HepG2 (cell line): ENCODE data around the gene SSU72. TPM values are rescaled to one million over a fixed set of nuclear protein-coding genes. Genes with fewer than 3 reads are reported as not detected.
"Not testable (repeated sequence)": the region's sequence is repeated elsewhere in the genome, so short reads cannot be mapped to it uniquely, and the experiment has no call there.

ENCODE experiments used
- ATAC-seq: fragments of 200-7000 bp; cut with Tn5 transposase; 3 replicates; pipeline ENCODE4 v1.9.1; 2020; ENCODE audit warnings: mild to moderate bottlenecking, moderate library complexity
- BruUV-seq: library from RNA; stranded (reverse); fragments of 400-500 nt; replicated peaks from 2 replicates; lab custom pipeline; 2021; lab: Mats Ljungman, UMichigan
- CTCF ChIA-PET: fragments of 300-600 bp; formaldehyde crosslinking; extraction: SDS; loops from one replicate; lab custom pipeline; 2021; ENCODE audit warnings: low total read pairs, inconsistent platforms, low intra/inter-chr PET ratio; lab: Yijun Ruan, JAX
- POLR2A ChIA-PET: fragments of 350-600 bp; sonication (Branson Sonifier 250); formaldehyde crosslinking; loops from one replicate; lab custom pipeline; 2020; ENCODE audit warnings: antibody characterized with exemption, inconsistent platforms; lab: Yijun Ruan, JAX
- DNase-seq: peaks from one replicate; pipeline ENCODE4 v3.0.0-alpha.2; 2015; ENCODE audit warnings: low spot score
- FAIRE-seq: peaks from 3 replicates; lab custom pipeline; 2011; peaks lifted over from hg19 to GRCh38; lab: Jason Lieb, UNC
- H2AFZ ChIP-seq: one replicate; pipeline ENCODE4 v1.6.1; 2011; ENCODE audit warnings: low read length, inconsistent platforms
- H3K27ac ChIP-seq: fragments of 300-600 bp; 3 replicates; pipeline ENCODE4 v1.8.0; 2011; ENCODE audit warnings: mixed run types, mild to moderate bottlenecking, mixed read lengths, low read length, inconsistent platforms; ENCODE audit not compliant: insufficient read depth; ENCODE audit errors: extremely low read length
- H3K27me3 ChIP-seq, 2 experiments: fragments of 200-600 bp in 1 of 2; 2 replicates in 1 of 2; 3 replicates in 1 of 2; pipeline versions ENCODE4 v1.6.0 to v1.8.0; 2011; ENCODE audit warnings: low read length in 2 of 2, mild to moderate bottlenecking in 2 of 2, moderate library complexity in 2 of 2, inconsistent platforms in 1 of 2; ENCODE audit not compliant: insufficient read depth in 2 of 2, control insufficient read depth in 1 of 2
- H3K36me3 ChIP-seq, 2 experiments: fragments of 200-600 bp in 1 of 2; replicated peaks in 1 of 2; 2 replicates in 1 of 2; 3 replicates in 1 of 2; pipeline versions ENCODE4 v1.5.1 to v1.8.0; 2011; ENCODE audit warnings: low read length in 2 of 2, inconsistent platforms in 1 of 2; ENCODE audit not compliant: insufficient read depth in 2 of 2, control insufficient read depth in 1 of 2
- H3K4me1 ChIP-seq: 2 replicates; pipeline ENCODE4 v1.5.1; 2012; ENCODE audit warnings: low read length, inconsistent platforms; ENCODE audit not compliant: insufficient read depth
- H3K4me2 ChIP-seq: 2 replicates; pipeline ENCODE4 v1.6.0; 2011; ENCODE audit warnings: low read depth, low read length, inconsistent platforms
- H3K4me3 ChIP-seq, 3 experiments: fragments of 200-600 bp in 1 of 3; sonication (generic), shearing (Covaris generic) in 1 of 3; replicated peaks in 1 of 3; 2 replicates each; pipeline ENCODE4 v1.5.1; 2011 to 2016; ENCODE audit warnings: low read length in 3 of 3, inconsistent platforms in 2 of 3, low read depth in 2 of 3, mild to moderate bottlenecking in 2 of 3, control low read depth in 1 of 3, mixed read lengths in 1 of 3; ENCODE audit not compliant: insufficient read depth in 1 of 3
- H3K79me2 ChIP-seq: one replicate; pipeline ENCODE4 v1.6.1; 2011; ENCODE audit warnings: low read length, inconsistent platforms; ENCODE audit not compliant: insufficient read depth
- H3K9ac ChIP-seq: 2 replicates; pipeline ENCODE4 v1.6.0; 2011; ENCODE audit warnings: mild to moderate bottlenecking, low read depth, low read length, inconsistent platforms; ENCODE audit not compliant: insufficient read depth
- H3K9me3 ChIP-seq: 2 replicates; pipeline ENCODE4 v1.5.1; 2012; ENCODE audit warnings: mild to moderate bottlenecking, low read length
- H4K20me1 ChIP-seq: 2 replicates; pipeline ENCODE4 v1.6.0; 2011; ENCODE audit warnings: inconsistent platforms, mild to moderate bottlenecking, low read length, moderate library complexity; ENCODE audit not compliant: insufficient read depth
- BCL6 ChIP-seq: IDR thresholded peaks from 2 replicates; pipeline ENCODE4 v1.6.1; 2016; ENCODE audit warnings: missing genetic modification reagents, missing compliant biosample characterization
- CEBPG ChIP-seq: IDR thresholded peaks from 2 replicates; pipeline ENCODE4 v1.6.1; 2016
- GABPB1 ChIP-seq: IDR thresholded peaks from 2 replicates; pipeline ENCODE4 v1.6.1; 2016; ENCODE audit warnings: mild to moderate bottlenecking, missing genetic modification reagents, moderate library complexity, missing compliant biosample characterization
- MEF2D ChIP-seq: sonication (generic); formaldehyde crosslinking; IDR thresholded peaks from 2 replicates; pipeline ENCODE4 v1.5.1; 2020; ENCODE audit warnings: mild to moderate bottlenecking, missing genetic modification reagents
- ZNF687 ChIP-seq: sonication (generic); formaldehyde crosslinking; IDR thresholded peaks from 2 replicates; pipeline ENCODE4 v1.5.1; 2020; ENCODE audit warnings: mild to moderate bottlenecking, missing genetic modification reagents, moderate library complexity
- WGBS: methylation state at CpG from one replicate; pipeline ENCODE4 v1.1.6; 2017; ENCODE audit warnings: low lambda C conversion rate; 5-methylcytosine and 5-hydroxymethylcytosine counted together
- in situ Hi-C: cut with HindIII; loops from 2 replicates; pipeline ENCODE4 v1.10.0; 2017; ENCODE audit warnings: low pct_unique_long_range_greater_than_20kb; ENCODE audit not compliant: extremely low pct_ligation_motif_present
- intact Hi-C: fragments of 100-400 bp; cut with micrococcal nuclease; formaldehyde crosslinking; loops from one replicate; pipeline ENCODE4 v1.10.0; 2022; ENCODE audit not compliant: unreplicated experiment
- polyA plus RNA-seq, 8 experiments: library from polyadenylated mRNA; depleted of rRNA in 3 of 8; stranded (reverse) in 7 of 8; unstranded in 1 of 8; fragments of >200 nt; fragmentation: Illumina TruSeq in 4 of 8; extraction: Trizol in 4 of 8; gene quantifications; 2 replicates each; pipeline versions ENCODE4 v1.2.1 to v1.2.3, GENCODE V29; 2011 to 2016; ENCODE audit warnings: low read depth in 4 of 8, missing spikeins in 1 of 8, mixed read lengths in 1 of 8; ENCODE audit not compliant: insufficient read depth in 1 of 8
- total RNA-seq, 5 experiments: library from RNA; depleted of rRNA; stranded (reverse); fragments of >200 nt; fragmentation: Illumina TruSeq; extraction: Trizol; gene quantifications; 2 replicates each; pipeline ENCODE4 v1.2.3, GENCODE V29; 2016; ENCODE audit warnings: low read depth in 1 of 5
- TF ChIP-seq, protein P1 (sequence below): sonication (generic); formaldehyde crosslinking; IDR thresholded peaks from 2 replicates; pipeline ENCODE4 v1.4.0; 2020; ENCODE audit warnings: missing genetic modification reagents

SSU72 gene
- total and polyA plus RNA-seq, 2 of the 13 experiments (the other 11 are each of a cell fraction or from before 2014, with no cell fraction given) = 42.8 to 67.1 TPM

GRCh38 chr1:1508775-1509464 is 65.7 kb downstream of the SSU72 start:
- FAIRE-seq, DNase-seq, H3K9me3 ChIP-seq, H3K4me3 ChIP-seq, H4K20me1 ChIP-seq, BruUV-seq, H3K9ac ChIP-seq, intact Hi-C loops, in situ Hi-C loops, H3K27ac ChIP-seq, H3K27me3 ChIP-seq, H2AFZ ChIP-seq, CTCF ChIA-PET, POLR2A ChIA-PET, H3K36me3 ChIP-seq, H3K4me2 ChIP-seq, H3K79me2 ChIP-seq: not testable (repeated sequence)
- TF ChIP-seq GABPB1 (CRISPR knock-in tag) = 0 out of 2 replicates have a peak, but pooled peaks have one; percentile 14
- TF ChIP-seq BCL6 = 0 out of 2 replicates have a peak, but pooled peaks have one; percentile 24
- TF ChIP-seq MEF2D (CRISPR knock-in tag) = peak; percentile 59; the same call in 1 of the 2 replicates
- TF ChIP-seq CEBPG (CRISPR knock-in tag) = peak; percentile 36; the same call in 1 of the 2 replicates
- TF ChIP-seq, protein P1, sequence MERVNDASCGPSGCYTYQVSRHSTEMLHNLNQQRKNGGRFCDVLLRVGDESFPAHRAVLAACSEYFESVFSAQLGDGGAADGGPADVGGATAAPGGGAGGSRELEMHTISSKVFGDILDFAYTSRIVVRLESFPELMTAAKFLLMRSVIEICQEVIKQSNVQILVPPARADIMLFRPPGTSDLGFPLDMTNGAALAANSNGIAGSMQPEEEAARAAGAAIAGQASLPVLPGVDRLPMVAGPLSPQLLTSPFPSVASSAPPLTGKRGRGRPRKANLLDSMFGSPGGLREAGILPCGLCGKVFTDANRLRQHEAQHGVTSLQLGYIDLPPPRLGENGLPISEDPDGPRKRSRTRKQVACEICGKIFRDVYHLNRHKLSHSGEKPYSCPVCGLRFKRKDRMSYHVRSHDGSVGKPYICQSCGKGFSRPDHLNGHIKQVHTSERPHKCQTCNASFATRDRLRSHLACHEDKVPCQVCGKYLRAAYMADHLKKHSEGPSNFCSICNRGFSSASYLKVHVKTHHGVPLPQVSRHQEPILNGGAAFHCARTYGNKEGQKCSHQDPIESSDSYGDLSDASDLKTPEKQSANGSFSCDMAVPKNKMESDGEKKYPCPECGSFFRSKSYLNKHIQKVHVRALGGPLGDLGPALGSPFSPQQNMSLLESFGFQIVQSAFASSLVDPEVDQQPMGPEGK (CRISPR knock-in tag) = peak; percentile 23; the same call in 1 of the 2 replicates
- TF ChIP-seq ZNF687 (CRISPR knock-in tag) = peak; percentile 50; the same call in 1 of the 2 replicates
- peaks cover 21% of the 10 kb centered on the region for H3K4me1 ChIP-seq
- 66% methylated on average over 13 of the region's 34 CpGs for WGBS
- ATAC-seq = peak; percentile 4; the same call in 2 of the 3 replicates
